Small intestine (tissue), 7 donors: ENCODE results near the gene PCAT7. TPM values are rescaled to one million over a fixed set of nuclear protein-coding genes. Genes with fewer than 3 reads are reported as not detected.

Source experiments
- DNase-seq, 2 donors: peaks; one replicate each; pipeline versions ENCODE4 v3.0.0 to v3.0.0-alpha.2; 2013
- FAIRE-seq: peaks from 2 replicates; lab custom pipeline; 2012; peaks lifted over from hg19 to GRCh38; lab: Jason Lieb, UNC
- H3K27ac ChIP-seq, 3 donors: one replicate each; pipeline ENCODE4 v1.5.1; 2013; ENCODE audit warnings: low read length in 2 of 3, mild to moderate bottlenecking in 2 of 3, control low read depth in 1 of 3, inconsistent platforms in 1 of 3, low read depth in 1 of 3, moderate library complexity in 1 of 3
- H3K27me3 ChIP-seq, 3 donors: one replicate each; pipeline ENCODE4 v1.6.1; 2013; ENCODE audit warnings: low read length in 3 of 3, inconsistent platforms in 1 of 3; ENCODE audit not compliant: control insufficient read depth in 3 of 3, insufficient read depth in 3 of 3
- H3K36me3 ChIP-seq, 3 donors: one replicate each; pipeline ENCODE4 v1.6.1; 2013; ENCODE audit warnings: low read length in 3 of 3, inconsistent platforms in 1 of 3, low read depth in 1 of 3, mild to moderate bottlenecking in 1 of 3, moderate library complexity in 1 of 3; ENCODE audit not compliant: control insufficient read depth in 3 of 3, insufficient read depth in 2 of 3
- H3K4me1 ChIP-seq, 3 donors: one replicate each; pipeline ENCODE4 v1.6.1; 2013; ENCODE audit warnings: low read length in 2 of 3, inconsistent platforms in 1 of 3, low read depth in 1 of 3, mild to moderate bottlenecking in 1 of 3, moderate library complexity in 1 of 3; ENCODE audit not compliant: control insufficient read depth in 3 of 3, insufficient read depth in 2 of 3
- H3K4me3 ChIP-seq, 3 donors: one replicate each; pipeline ENCODE4 v1.5.1; 2013; ENCODE audit warnings: low read length in 3 of 3, control low read depth in 1 of 3, inconsistent platforms in 1 of 3, low read depth in 1 of 3, mild to moderate bottlenecking in 1 of 3, moderate library complexity in 1 of 3
- H3K9me3 ChIP-seq, 2 donors: one replicate each; pipeline ENCODE4 v1.6.1; 2013; ENCODE audit warnings: low read depth in 1 of 2, low read length in 1 of 2; ENCODE audit not compliant: control insufficient read depth in 2 of 2, insufficient read depth in 1 of 2
- WGBS, 3 donors: extraction: QIAGEN DNeasy Blood & Tissue Kit; methylation state at CpG; one replicate each; pipeline ENCODE4 v1.1.7; 2013; 5-methylcytosine and 5-hydroxymethylcytosine counted together
- polyA plus RNA-seq, 4 donors: library from polyadenylated mRNA; stranded (reverse) in 3 of 4; unstranded in 1 of 4; fragments of 200-250 nt in 3 of 4; fragments of 120-200 nt in 1 of 4; gene quantifications; one replicate each; pipeline versions ENCODE4 v1.2.1 to v1.2.3, GENCODE V29; 2013
- donor health status: healthy with polysubstance abuse.
- donor health status: control.
- donor health status: control.
- donor health status: Bipolar disorder and iron deficiency.
- donor health status: healthy.

PCAT7 gene
- polyA plus RNA-seq, 4 donors = 0.42 to 2.0 (median 0.58) TPM

DNA sequence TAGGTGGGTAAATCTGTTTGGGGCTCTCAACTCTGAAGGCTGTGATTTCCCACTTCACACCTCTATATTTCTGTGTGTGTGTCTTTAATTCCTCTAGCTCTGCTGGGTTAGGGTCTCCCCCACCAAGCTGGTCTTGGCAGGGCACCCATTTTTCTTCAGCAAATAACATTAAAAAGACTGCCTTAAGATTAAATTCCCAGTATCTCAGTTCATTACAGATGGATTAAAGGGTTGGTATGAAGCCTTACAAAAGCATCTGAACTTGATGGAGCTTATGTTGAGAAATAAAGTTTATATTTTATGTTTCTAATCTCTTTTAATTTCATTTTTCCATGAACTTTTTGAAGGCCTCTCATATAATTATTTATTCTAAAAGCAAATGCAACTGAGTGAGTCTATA lies 11.7 kb downstream of the PCAT7 start:
- no peaks in the 10 kb centered on the region for H3K27me3 ChIP-seq
- H3K36me3 ChIP-seq = no peaks in the 10 kb centered on the region
- H3K9me3 ChIP-seq = no peaks in the 10 kb centered on the region
- FAIRE-seq (no peak), DNase-seq (no peak)
- H3K4me1 ChIP-seq = no peaks in the 10 kb centered on the region
- no peak overlapping the region for H3K27ac ChIP-seq
- H3K4me3 ChIP-seq = no peak overlapping the region

GRCh38 chr9:94567271-94567670 lies 12.4 kb downstream of the PCAT7 start:
- no peak for DNase-seq
- WGBS, 3 donors = 82 to 91% (median 90%) methylated on average over 2 of the region's 2 CpGs
- H3K27ac ChIP-seq = no peak overlapping the region

GRCh38 chr9:94568250-94568889 lies 13.5 kb downstream of the PCAT7 start:
- H3K4me1 ChIP-seq = no peaks in the 10 kb centered on the region
- no peaks in the 10 kb centered on the region for H3K36me3 ChIP-seq
- H3K9me3 ChIP-seq = no peaks in the 10 kb centered on the region
- DNase-seq (no peak), FAIRE-seq (no peak)
- no peak overlapping the region for H3K27ac ChIP-seq
- H3K27me3 ChIP-seq = no peaks in the 10 kb centered on the region
- WGBS, 3 donors = 77 to 84% (median 79%) methylated on average over 3 of the region's 3 CpGs
- H3K4me3 ChIP-seq = no peak overlapping the region

More at GRCh38 chr9:94567271-94567670, 12.4 kb downstream of the PCAT7 start:
- H3K4me3 ChIP-seq = no peak overlapping the region
- H3K4me1 ChIP-seq = no peaks in the 10 kb centered on the region
- no peaks in the 10 kb centered on the region for H3K36me3 ChIP-seq
- no peak for FAIRE-seq
- no peaks in the 10 kb centered on the region for H3K9me3 ChIP-seq
- H3K27me3 ChIP-seq = no peaks in the 10 kb centered on the region

DNA sequence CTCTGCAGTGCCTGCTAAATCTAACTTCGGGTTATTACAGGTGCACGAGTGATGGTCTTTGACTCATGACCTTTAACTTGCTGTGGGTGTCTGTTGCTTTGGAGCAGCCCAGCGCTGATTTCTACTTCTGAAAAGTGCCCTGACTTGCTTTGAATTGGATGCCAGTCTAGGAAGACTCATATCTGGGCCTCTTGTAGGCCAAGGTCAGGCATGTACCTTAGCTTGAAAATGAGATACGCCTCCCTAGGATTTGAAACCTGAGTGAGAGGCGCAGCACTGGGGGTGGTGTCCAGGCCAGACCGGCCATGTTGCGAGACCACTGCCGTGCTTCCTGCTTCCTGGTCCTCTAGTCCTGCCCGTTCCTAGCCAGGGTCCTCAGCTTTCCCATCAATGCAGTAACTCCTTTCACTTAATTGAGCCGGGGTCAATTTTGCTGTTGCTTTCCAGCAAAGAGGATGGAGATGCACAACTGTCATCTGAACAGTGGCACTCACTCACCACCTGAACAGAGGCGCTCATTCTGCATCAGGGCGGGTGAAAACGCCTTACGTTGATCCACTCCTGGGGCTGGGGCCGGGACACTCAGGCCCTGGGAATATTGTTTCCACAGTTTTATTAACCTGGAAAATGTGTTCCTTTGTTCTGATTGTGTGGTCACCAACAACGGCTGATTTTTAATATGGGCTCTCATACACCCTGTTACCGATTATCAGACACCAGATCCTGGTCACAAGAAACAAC lies 14.3 kb downstream of the PCAT7 start:
- Histone ChIP-seq H3K4me1 (no peaks in the 10 kb centered on the region), H3K27ac (no peak overlapping the region), H3K9me3 (no peaks in the 10 kb centered on the region), H3K4me3 (no peak overlapping the region), H3K36me3 (no peaks in the 10 kb centered on the region), H3K27me3 (no peaks in the 10 kb centered on the region)
- WGBS, 3 donors = 91 to 94% (median 92%) methylated on average over 17 of the region's 17 CpGs
- DNase-seq (no peak), FAIRE-seq (no peak)

GRCh38 chr9:94576131-94576530 lies 21.2 kb downstream of the PCAT7 start:
- no peak for FAIRE-seq
- 81 to 89% (median 87%) methylated on average over 2 of the region's 2 CpGs for WGBS, 3 donors
- DNase-seq = no peak

DNA sequence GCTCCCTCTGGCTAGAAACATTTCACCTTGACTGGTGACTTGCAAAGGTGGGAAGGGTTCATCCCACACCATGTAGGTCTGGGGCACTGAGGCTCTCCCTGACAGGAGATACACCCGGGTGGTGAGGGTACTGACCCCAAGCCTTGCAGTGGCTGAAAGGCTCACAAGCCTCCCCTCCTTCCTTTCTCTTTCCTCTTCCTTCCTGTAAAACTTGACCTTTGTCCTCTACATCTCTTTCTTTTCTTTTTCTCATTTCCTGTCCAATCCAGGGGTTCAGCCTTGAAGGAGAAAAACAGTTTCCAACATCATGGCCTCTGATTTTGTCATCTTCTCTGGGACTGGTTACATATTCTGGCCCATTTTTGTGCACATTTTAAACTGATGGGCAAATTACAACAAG lies 22.2 kb downstream of the PCAT7 start:
- no peak overlapping the region for H3K4me3 ChIP-seq
- peaks cover 0 to 7% (median 2%) of the 10 kb centered on the region in 3 donors for H3K4me1 ChIP-seq
- WGBS, 3 donors = 0 to 28% (median 18%) methylated on average over 1 of the region's 1 CpG
- peaks cover 0 to 2% of the 10 kb centered on the region in 2 donors for H3K9me3 ChIP-seq
- FAIRE-seq (no peak), DNase-seq (peak in 1 of 2 donors; percentile 51)
- no peaks in the 10 kb centered on the region for H3K36me3 ChIP-seq
- H3K27me3 ChIP-seq = no peaks in the 10 kb centered on the region
- no peak overlapping the region for H3K27ac ChIP-seq

More at GRCh38 chr9:94576131-94576530, 21.2 kb downstream of the PCAT7 start:
- Histone ChIP-seq H3K9me3 (peaks cover 0 to 2% of the 10 kb centered on the region in 2 donors), H3K4me3 (no peak overlapping the region), H3K4me1 (peaks cover 0 to 7% (median 2%) of the 10 kb centered on the region in 3 donors), H3K27me3 (no peaks in the 10 kb centered on the region), H3K36me3 (no peaks in the 10 kb centered on the region), H3K27ac (no peak overlapping the region)

DNA sequence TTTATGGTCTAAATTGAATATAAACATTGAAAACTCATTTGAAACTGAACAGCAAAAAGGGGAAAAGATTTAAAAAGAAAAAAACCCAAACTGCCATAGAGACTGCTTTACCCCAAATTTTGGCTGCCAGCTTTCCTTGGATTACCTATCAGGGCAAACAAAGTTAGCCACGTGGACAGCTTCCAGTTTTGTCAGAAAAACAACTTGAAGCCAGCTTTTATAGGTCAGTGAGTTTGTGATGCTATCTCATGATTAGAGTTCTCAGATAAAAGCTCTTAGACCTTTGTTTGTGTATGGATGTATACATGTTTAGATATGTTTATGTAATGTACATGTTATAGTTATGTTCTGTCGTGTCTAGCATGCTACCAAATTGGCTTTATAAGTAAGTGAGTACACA lies 22.7 kb downstream of the PCAT7 start:
- H3K9me3 ChIP-seq = peaks cover 0 to 2% of the 10 kb centered on the region in 2 donors

GRCh38 chr9:94581728-94582127 lies 26.8 kb downstream of the PCAT7 start:
- H3K36me3 ChIP-seq = no peaks in the 10 kb centered on the region
- H3K27ac ChIP-seq = no peak overlapping the region
- DNase-seq = no peak
- H3K27me3 ChIP-seq = no peaks in the 10 kb centered on the region
- no peak overlapping the region for H3K4me3 ChIP-seq
- H3K4me1 ChIP-seq = peaks cover 0 to 6% (median 2%) of the 10 kb centered on the region in 3 donors
- no peak for FAIRE-seq
- 91 to 93% (median 91%) methylated on average over 5 of the region's 5 CpGs for WGBS, 3 donors
- H3K9me3 ChIP-seq = peaks cover 0 to 2% of the 10 kb centered on the region in 2 donors

More for the DNA sequence above, 22.7 kb downstream of the PCAT7 start:
- Histone ChIP-seq H3K27ac (no peak overlapping the region), H3K4me3 (no peak overlapping the region), H3K27me3 (no peaks in the 10 kb centered on the region), H3K4me1 (peaks cover 0 to 7% (median 2%) of the 10 kb centered on the region in 3 donors), H3K36me3 (no peaks in the 10 kb centered on the region)
- 33 to 46% (median 45%) methylated on average over 2 of the region's 2 CpGs for whole genome bisulfite sequencing, 3 donors
- FAIRE-seq (no peak), DNase-seq (no peak)
